Kidney tubule cell (primary cell): ENCODE results near the gene AMOTL2.

Experiments used
- DNase-seq: peaks from one replicate; pipeline ENCODE4 v3.0.0-alpha.2; 2018; ENCODE audit warnings: low spot score

The AMOTL2 gene

DNA sequence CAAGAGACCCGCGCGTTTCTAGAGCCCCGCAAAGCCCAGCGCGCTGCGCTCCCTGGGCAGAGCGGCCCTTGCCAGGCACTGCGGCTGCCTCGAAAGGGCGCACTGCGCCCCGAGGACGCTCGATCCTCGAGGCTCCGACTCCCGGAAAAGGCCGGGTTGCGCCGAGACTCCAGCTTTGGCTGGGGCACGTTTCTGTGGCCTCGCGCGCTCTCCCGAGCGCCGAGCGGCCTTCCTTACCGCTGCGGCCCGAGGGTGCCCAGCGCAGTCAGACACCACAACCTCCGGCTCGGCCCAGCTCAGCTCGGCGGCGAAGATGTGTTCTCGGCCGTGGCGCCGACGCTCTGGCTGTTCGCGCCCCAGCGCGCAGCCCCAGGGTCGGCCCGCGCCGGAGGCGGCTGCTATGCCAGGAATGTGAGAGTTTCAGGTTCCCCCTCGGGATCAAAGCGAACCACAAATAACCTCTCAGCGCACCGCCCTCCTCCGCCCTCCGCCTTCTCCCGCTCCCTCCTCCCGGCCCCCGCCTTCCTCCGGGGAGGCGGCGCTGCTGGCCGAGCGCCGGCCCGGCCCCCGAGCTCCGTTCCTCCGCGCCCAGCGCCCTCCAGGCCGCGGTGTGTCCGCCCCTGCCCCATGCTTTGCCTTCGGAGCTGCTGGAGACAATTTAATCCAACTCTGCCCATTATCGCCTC is at the start of gene AMOTL2:
Gene AMOTL2, minus strand, starts transcription at position 343 of the 686 bp plus-strand sequence. CDS start 3,014 bp downstream, outside the sequence.
- peak; percentile 98 for DNase-seq

DNA sequence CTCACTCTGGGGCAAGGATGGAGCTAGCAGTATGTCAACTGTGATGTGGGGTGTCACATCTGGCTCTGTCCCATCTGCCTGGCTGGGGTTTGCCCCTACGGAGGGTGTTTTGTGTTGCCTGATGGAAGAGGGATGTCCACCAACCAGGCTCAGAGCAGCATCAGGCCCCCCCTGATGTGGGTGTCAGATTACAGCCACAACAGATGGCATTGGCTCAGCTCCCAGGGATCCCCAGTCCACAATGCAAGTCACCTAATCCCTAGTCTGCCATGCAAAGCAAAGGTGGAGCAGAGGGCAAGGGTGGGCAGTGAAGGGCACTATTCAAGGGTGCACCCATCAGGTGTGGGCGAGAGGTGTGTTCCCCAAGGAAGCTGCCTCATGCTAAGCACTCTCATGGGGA is 48.9 kb upstream of the AMOTL2 start:
- DNase-seq, result no peak

DNA sequence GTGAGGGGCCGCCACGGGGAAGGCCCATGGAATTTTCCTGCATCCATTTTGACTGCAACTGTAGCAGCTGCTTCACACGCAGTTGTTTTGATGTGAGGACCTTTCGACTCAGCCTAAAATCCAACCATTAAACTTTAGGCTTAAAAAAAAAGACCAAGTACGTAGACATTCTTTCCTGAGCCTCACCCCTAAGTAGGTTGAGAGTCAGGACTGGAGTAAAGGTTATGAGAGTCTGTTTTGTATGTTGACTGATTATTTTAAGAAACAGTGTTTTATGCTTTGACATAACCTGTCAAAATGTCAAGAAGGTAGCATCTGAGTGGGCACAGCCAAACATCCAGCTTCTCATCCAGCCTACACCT is 45.7 kb upstream of the AMOTL2 start:
- DNase-seq, result no peak

DNA sequence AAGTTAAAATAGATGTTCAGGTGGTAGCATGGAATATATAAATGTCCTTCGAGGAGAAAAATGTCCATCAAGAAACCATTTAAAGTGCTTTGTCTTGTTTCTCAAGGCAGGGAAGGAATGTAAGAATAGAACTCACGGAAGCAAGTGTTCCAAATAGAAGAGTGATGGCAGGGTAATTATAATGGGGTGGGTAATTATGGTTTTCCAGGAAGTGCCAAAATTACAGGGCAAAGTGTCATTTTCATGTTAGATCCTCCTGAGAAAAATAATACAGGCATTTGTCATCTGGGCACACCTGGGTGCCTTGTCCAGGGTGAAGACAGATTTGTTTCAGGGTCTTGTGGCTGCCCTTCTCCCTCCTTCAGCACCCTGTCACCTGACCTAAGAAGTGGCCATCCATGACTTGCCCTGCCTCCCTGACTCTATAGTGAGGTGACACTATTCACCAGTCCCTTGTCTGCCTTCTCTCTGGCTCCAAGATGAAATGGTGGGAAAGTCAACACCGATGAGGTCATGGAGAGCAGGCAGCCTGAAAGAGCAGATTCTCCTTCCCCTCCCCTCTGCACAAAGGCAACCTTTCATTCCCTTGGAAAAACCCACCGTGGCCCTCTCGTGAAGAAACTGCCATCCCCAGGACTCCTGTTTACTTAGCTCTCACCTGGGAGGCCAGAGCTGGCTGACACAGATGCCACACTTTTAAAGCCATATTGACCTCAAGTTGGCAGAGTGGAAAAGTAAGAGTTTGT is 45.1 kb upstream of the AMOTL2 start:
- peak; percentile 71 for DNase-seq

DNA sequence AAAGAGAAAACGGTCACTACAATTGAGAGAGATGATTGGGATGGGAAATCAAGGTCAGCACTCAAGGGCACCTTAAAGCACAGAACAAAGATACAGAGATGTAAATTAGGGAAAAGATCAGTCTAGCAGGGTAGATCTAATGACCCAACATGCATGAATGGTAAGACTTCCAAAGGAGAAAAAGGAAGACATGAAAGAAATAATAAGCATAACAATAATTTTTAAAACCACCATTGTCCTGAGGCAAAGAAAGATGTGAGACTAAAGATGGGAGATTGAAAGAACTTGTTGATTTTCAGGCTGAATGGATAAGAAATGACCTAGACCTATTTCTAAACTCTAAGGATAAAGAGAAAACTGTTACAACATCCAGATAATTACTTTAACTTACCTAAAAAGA is 34.8 kb upstream of the AMOTL2 start:
- DNase-seq, result no peak

DNA sequence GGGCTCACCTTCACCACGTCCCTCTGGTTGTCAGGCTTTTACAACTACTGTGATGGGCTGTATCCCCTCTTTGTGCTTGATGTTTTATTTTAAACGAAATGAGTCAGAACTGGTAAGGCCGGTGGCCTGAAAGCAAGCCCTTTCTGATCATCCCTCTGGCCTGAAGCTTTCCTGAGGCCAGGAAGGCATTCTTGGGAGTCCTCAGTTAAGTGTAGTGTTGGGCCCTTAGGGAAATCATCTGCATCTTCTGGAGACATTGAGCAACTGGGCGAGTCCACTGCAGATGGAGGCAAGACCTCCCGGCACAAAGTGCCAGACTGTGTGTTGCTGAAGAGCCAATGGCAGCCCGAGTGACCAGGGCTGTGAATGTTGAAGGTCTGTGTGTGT is 33.0 kb upstream of the AMOTL2 start:
- DNase-seq, result no peak

DNA sequence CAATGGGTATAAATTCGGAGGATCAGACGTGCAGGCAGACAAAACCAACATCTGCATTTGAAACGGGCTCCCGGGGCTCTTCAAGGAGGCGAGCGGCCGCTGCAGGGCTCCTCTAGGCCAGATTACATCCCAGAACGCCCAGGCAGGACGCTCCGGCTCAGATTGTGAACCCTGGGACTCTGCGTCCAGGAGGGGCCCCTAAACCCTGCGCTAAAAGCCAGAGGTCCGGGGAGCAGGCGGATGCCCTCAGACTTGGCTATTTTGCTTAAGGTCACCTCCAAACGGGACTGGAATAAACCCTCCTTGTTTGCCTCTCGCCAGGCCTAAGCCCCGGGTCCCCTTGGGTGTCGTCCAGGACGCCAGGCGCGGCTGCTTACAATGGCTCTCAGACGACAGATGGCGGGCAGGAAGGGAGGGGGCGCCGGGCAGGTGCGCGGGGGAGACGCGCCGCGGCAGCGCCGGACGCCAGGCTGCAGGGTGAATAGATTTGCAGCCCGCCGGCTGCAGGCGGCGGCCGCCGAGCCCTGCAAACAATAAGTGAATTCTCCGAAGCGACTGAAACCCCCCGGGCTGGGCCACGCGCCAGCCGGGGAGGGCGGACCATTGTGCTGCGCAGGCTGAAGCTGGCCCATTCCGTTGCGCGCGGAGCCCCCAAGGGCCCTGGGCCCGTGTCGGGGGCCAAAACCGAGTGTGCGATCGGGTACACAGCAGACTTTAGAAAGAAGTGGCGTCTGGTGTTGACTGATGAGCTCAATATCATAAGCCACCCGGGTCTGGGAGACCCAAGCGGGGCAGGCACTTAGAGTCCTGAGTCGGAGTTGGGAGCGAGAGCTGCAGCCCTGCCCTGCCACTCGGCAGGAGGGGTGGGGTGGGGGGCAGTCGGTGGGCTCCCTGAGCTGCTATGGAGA is 32.3 kb upstream of the AMOTL2 start:
- no peak for DNase-seq

DNA sequence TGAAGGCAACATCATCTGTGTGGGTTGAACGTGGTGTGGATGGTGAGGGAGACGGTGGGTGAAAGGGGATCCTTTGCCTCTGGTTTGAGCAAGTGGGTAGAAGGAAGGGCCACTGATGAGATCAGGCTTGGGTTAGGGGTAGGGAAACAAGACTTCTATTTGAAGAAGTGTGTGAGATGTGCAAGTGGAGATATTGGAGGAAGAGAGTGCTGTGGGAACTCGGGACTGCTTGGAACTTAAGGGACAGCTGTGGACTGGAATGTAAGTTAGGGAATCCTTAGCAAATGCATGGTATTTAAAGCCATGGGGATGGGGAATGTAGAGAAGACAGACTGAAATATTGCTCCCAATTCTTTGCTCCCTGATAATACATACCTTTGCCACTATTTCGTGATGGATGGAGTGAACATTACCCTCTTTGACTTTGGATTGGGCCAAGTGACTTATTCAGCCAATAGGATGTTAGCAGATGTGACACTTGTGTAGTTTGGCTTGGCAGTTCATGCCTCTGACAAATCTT is 30.2 kb upstream of the AMOTL2 start:
- DNase-seq, result no peak

DNA sequence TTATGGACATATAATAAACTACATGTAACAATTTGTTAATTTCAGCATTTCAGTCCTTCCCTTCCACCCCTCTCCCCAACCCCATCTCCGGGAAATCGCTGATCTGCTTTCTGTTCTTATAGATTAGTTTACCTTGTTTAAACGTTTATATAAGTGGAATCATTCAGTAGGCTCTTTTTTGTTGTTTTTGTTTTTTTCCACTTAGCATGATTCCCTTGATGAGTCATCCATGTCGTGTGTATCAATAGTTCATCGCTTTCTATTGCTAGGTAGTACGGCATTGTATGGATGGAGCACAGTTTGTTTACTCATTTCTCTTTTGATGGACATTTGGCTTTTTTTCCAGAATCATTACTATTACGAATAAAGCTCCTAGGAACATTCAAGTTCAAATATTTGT is 23.5 kb upstream of the AMOTL2 start:
- no peak for DNase-seq

DNA sequence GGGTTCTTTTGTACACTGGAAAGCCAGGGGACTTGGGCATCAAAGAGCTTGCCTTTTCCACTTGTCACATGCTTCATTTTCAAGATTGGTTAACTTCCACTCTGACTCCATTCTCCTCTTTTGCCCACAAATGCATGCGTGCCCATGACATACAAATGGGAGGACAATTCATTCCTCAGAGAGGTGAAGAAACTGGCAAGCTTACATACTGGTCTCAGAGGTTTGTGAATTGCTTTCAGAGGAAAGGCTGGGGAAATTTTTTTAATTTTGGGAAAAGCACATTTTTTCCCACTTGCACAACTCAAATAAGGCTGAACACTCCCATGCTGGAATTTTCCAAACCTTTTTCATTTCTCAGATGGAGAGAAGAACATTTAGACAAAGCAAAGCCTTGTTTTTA is 20.9 kb upstream of the AMOTL2 start:
- no peak for DNase-seq

DNA sequence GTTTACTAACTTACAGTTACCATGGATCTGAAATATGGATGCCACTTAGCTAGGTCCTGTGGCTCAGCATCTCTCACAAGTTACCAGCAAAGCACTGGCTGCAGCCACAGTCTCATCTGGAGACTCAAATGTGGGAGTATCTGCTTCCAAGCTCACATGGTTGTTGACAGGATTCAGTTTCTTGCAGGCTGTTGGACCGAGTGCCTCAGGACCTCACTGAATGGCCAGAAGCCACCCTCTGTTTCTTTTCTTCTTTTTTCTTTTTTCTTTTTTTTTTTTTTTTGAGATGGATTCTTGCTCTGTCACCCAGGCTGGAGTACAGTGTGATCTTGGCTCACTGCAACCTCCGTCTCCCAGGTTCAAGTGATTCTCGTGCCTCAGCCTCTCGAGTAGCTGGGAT is 20.1 kb upstream of the AMOTL2 start:
- DNase-seq, result no peak

DNA sequence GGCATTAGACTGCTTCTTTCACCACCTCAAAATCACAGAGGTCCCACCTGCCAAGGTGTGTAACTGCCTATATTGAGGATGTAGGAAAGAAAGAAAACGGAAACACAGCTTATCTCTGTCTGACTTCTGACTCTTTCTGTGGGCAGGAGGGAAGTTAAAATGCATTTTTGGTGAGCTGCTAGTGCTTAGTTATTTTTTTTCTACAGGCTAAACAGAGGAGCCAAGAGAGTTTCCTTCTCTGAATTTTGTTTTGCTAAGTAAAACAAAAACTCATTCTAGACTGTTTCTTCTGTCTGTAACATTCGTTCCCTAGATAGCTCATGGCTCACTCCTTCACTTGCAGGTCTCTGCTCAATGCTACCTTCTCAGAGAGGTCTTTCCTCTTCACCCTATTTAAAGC is 18.8 kb upstream of the AMOTL2 start:
- DNase-seq, result no peak

DNA sequence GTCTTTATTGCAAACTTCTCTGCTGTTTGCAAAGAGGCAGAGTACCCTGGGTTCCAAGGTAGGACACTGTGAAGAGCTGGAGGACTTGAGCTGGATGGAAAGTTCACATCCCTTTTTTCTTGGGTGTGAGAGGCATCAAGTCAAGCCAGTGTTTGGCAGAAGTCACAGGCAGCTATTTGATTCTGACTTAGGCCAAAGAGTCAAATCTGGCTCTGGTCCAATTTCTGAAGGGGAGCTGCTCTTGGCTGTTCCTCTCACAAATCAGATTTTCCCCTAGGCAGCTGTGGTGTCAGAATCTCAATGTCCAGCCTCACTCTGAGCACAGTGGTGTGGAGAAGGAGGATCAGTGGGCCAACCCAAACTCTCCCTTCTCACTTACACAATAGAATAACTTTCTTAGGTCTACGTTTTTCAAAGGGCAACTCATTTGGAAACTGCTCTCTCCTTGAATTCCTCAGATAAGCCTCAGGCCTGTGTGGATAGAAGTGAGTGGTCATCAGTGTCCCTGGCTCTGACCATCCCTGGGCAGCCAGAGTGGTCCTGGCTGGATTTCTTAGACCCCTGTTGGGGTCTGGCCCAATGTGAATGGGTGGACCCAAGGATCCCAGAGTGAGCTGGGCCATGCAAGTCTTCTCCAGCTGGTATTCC is 18.2 kb upstream of the AMOTL2 start:
- no peak for DNase-seq

DNA sequence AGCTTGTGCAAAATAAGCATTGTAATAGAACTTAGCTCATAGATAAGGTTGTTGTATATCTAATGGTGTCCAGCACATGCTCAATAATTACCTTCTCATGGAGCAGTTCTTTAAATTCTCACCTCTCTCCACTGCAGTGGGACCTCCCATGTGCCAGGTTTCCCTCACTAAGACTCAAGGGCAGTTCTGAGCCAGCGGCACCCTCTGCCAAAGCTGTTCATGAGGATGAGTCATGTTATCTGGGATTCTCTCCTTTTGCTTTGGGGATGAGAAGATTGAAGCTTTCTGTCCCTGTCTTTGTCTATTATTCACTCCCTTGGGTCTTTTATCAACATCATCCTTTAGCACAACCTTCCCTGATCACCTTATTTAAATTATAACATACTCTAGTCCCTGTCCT is 15.6 kb upstream of the AMOTL2 start:
- DNase-seq, result no peak

DNA sequence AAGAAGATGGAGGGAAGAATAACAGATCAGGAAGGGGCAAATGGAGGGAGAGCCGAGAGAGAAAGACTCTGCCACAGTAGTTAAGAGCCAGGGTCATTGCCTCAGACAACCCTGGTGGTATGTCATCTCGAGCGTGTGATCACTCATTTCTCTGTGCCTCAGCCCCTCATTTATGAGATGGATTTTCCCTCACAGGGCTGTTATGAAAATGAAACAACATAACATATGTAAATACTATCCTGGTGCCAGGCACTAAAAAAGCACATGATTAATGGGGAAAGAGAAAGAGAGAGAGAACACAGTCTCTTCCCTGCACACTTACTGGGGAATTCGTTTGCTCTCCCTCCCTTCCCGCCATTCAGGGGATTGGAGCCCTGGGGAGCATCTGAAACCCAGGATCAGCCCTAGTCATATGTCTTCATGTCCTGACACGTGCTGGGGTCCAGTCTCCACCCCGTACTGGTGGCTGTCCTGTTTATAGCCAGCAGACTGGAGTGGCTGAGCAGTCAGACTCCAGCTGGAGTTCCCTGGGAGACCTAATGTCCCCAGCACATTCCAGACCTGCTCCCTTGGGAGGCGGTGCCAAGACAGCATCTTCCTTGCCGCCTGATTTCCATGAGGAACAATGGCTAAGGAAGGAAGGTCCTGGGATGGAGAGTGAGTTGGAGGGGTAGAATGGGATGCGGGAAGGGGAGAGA is 14.7 kb upstream of the AMOTL2 start:
- no peak for DNase-seq

DNA sequence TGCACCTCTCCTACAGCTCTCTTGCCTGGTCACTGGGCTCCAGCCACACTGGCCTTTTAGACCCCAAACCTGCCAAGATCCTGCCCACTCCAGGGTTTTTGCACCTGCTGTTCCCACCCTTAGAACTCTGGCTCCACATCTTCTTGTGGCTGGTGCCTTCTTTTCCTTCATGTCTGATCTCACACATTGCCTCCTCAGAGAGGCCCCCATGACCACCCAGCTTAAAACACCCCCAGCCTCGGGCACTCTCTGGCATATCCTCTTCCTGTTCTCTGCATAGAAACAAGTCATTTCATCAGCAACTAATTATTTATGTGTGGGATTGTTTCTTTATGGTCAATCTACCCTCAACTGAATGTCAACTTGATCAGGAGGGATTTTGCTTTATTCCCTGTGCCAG is 14.0 kb upstream of the AMOTL2 start:
- DNase-seq, result no peak

DNA sequence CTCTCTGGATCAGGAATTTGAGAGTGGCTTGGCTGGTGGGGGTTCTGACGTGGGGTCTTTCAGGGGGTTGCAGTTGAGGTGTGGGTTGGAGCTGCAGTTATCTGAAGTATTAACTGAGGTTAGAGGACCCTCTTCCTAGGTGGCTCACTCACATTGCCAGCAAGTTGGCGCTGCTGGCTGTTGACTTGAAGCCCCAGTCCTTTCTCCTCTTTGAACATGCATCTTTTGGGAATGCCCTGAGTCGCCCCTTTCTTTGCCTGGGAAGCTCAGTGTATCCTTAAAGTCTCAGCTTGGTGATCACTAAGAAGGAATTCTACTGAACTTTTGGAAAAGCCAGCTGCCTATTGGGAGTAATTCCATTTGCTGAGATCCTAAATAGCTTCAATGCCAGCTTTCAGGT is 13.0 kb upstream of the AMOTL2 start:
- DNase-seq, result no peak

DNA sequence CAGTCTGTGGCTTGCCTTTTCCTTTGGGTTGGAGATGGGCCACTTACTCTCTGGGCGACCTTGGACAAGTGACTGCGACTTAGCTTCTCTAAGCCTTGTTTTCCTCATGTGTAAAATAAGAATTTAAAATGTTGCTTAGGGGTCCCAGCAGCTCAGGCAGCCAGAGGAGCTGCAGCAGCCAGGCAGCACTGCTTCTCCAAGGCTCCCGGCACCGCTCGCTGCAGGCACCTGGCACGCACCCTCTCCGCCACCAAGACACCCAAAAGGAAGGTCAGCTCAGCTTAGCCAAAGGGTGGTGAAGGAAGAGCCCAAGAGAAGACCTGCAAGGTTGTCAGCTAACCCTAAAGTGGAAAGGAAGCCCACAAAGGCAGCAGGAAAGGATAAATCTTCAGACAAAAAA is 10.7 kb upstream of the AMOTL2 start:
- DNase-seq, result no peak

DNA sequence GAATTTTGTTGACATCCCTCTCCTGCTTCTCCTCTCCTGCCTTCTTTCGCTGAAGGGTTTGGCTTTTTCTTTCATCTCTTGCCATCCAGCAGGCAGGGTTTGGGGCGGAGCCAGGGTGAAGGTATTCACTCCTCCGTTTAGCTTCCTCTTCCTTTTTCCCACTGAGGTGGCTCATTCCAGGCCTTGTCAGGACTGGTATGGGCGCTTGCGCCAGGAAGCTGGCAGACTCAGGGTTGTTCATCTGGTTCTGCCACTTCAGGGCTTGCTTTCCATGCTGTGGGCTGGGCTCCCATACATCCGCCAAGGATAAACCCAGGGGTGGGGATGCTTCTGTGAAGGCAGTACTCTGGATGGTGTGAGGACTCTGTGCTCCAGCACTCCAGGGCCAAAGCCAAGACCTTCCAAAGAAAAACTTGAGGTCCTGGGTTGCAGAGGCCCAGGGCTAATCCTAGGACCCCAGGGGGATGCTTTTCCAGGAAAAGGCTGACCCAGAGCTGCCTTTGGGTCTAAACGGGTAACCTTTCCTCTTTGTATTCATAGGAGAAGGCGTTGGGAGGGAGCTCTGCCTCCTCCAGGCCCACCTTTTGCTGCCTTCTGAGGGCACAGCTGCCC is 7.7 kb upstream of the AMOTL2 start:
- DNase-seq, result peak; percentile 77

DNA sequence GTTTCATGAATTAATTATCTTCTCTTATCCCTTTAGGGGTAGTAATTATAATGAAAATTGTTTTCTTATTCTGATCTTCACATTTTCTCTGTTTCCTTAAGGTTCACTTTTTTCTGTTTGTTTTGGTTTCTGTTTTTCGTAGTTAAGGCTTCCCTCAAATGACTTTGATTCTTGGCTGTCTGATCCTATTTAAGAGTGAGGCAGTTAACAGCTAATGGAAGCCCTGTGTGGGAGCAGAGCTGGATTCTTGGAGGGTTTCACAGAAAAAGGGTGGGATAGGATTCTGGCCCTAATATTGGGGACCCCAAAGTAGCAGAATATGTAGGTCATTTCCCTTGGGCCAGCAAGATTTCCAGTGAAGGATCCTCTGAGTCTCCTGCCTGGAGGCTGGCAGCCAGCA is 6.8 kb upstream of the AMOTL2 start:
- no peak for DNase-seq

DNA sequence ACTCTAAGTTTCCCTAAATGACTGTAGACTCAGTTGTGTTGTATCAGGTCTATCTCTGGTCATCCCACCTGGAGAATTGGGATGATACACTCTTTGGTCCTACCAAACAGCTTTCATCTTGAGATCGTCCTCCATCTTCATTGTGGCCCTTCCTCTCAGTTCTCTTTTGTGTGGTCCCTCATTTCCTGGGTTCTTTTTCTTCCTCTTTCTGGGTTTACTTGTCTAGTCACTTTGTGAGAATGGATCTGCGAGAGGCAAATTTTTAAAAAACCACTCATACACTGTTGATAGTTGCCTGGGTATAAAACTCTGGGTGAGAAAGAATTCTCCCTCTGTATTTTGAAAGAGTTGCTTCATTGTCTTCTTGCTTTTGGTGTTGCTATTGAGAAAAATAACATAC is 6.0 kb upstream of the AMOTL2 start:
- no peak for DNase-seq
